GM18867 (cell line): Measurements from ENCODE around the gene BNIP3.
"Not testable (repeated sequence)": the region's sequence is repeated elsewhere in the genome, so short reads cannot be mapped to it uniquely, and the experiment has no call there.

Experiments
- ATAC-seq: cut with Tn5 transposase; IDR thresholded peaks from one replicate; pipeline ENCODE4 v1.9.1; 2021; ENCODE audit warnings: mild to moderate bottlenecking, moderate library complexity; ENCODE audit not compliant: unreplicated experiment

Gene BNIP3

DNA sequence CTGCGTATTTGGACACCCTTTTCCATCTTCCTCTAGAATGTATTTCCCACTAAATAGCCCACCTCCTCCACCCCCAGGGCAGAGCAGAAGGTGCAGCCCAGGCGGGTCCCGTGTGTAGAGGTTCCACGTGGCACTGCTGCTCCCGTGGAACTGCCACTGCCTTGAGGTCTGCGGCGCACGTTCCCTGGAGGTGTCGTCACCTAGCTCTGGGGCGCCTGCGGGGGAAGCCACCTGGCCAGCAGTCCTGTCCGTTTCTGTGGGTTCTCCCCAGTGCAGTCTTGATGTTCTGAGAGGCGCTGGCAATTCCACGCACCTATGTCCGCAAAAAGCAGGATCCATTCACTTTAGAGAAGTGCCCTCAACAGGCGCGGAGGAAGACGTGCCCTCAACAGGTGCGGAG is 21.9 kb downstream of the BNIP3 start:
- ATAC-seq = no peak

- no peak for ATAC-seq
Measured at GRCh38 chr10:131955591-131956340, 26.0 kb downstream of the BNIP3 start.

DNA sequence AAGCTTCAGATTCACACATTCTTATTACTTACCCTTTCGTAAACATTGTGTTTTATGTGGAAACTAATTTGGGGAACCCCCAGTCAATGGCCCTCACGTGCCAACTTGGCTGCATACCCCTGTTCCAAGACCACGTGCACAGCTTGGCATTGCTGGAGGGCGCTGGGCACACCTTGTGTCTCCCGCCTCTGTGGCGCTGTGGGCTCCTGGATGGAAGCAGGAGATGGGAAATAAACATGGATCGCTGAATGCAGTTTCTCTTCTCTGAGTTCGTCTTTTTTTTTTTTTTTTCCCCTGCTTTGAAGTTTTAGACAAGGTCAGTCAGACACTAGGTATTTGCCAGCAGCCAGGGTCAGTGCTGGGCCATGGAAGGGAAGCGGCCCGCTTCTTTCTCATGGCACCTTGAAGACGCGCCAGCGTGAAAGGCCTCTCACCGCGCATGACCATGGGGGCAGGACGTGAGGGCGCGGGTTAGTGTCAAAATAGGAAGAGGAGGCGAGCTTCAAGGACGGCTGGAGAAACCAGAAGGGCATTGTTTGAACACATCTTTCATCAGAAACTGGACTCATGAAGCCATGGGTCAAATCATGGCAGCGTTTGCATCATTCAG is 27.3 kb downstream of the BNIP3 start:
- no peak for ATAC-seq

GRCh38 chr10:131949908-131950307 is 31.8 kb downstream of the BNIP3 start:
- not testable (repeated sequence) for ATAC-seq

- no peak for ATAC-seq
Measured at GRCh38 chr10:131949041-131949862, 32.5 kb downstream of the BNIP3 start.

DNA sequence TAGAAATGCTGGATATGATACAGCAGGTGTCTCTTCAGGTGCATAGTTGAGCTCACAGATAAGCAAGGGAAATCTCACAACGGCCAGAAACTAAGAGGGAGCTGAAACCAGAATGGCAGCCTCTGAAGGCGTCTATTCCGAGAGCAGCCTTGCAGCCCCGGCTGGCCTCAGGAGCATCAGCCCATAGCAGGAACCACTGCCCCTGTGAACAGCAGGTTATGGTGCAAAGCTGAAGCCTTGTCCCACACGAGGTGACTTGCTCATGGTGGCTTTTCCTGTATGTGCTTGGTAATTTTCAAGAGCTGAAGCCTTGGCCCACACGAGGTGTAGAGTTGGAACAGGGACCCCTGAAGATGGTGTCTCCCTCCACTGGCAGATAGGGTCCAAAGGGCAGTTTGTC is 33.2 kb downstream of the BNIP3 start:
- ATAC-seq = no peak

DNA sequence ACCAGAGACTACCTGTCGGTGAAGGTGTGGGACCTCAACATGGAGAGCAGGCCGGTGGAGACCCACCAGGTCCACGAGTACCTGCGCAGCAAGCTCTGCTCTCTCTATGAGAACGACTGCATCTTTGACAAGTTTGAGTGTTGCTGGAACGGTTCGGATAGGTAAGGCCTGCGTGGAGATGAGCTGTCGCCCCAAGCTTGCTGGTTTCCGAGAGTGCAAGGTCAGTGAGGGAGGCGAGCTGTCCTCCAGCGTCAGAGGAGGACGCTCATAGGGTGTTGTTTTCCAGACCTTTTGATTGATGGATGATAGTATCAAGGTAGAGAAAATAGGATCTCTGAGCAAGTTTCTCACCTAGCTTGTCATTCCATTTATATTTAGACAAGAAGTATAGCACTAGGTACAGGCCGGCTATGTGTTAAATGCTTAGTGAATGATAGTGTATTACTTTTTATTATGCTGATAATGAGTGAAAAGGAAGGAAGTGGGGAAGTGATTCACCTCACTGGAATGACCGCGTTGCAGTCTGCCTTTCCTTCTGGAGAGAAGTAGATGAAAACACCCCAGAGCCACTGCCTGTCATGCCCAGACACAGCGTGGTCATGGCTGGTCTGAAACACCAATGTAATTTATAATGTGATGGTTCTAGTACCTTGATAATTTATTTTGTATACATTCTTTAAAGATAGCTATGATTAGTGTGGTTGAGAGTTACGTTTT is 33.9 kb downstream of the BNIP3 start:
- no peak for ATAC-seq

- ATAC-seq = no peak
Measured at GRCh38 chr10:131946880-131947279, 34.8 kb downstream of the BNIP3 start.

DNA sequence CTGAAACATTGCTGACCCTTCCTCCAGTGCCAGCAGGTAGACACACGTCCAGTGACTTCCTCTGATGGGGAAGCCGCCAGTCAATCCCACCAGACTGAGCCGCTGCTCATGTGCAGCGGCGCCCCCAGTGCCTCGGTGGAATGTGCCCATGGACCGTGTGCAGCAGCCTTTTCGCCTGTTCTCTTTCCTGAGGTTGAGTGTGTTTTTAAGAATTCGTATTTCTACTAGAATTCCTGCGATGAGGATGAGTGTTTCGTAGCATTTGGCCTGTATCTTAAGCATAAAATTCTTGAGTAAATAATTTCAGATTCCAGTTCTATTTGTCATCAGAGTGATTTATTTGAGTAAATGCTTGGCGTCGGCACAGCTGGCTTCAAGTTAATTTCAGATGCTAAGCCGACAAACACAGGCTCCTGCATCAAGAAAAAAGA is 35.4 kb downstream of the BNIP3 start:
- ATAC-seq = no peak

GRCh38 chr10:131944976-131945695 is 36.6 kb downstream of the BNIP3 start:
- ATAC-seq = no peak

- ATAC-seq = no peak
Measured at GRCh38 chr10:131944412-131944811, 37.3 kb downstream of the BNIP3 start.

DNA sequence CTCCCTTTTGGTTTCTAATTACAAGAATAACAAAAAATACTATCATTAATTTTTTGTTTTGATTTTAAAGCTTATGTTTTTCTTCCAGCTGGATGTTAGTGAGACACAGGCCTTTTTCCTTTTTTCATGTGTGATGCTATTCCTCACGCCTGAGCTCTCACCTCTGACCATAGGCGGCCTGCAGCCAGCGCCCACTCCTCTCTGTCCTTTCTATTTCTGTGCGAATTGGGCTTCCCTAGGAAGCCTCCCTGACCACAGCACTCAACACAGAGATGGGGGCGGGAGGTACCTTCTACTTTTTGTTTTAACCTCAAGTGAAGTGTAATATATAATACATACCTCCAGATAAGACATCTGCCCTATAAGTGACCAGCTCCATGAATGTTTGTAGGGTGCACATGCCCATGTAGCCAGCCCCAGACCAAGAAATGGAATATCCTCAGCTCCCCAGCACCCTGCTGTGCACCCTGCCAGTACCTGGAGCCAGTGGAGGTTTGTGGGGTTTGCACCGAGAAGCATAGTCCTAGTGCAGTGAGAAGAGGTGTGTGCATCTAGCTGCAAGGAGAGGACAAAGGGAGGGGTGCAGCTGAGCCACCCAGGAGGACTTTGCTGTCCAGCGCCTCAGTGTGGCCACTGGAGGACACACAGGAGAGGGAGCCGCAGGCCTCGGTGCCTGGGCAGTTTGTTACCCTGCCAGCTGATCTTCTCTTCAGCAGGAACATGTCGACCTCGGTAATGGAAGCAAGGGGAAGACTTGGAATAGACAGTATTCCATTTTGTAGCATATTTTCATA is 38.5 kb downstream of the BNIP3 start:
- ATAC-seq = no peak

- ATAC-seq = no peak
Measured at GRCh38 chr10:131942455-131942854, 39.3 kb downstream of the BNIP3 start.

GRCh38 chr10:131938681-131939080 is 43.0 kb downstream of the BNIP3 start:
- ATAC-seq = no peak

DNA sequence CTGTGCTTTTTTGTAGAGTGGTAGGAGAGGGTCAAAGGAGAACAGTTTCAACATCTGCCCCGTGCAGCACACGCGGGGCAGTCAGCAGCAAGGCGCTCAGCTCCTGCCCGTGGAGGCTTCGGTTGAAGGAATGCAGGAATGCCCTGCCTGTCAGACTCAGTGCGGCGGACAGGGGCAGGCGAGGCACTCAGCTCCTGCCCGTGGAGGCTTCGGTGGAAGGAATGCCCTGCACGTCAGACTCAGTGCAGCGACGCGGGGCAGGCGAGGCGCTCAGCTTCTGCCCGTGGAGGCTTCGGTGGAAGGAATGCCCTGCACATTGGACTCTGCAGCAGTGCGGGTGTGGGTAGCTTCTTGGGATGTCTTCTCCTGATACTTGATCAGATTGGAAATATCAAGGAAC is 43.9 kb downstream of the BNIP3 start:
- ATAC-seq = no peak

GRCh38 chr10:131936736-131937135 is 45.0 kb downstream of the BNIP3 start:
- no peak for ATAC-seq

GRCh38 chr10:131936294-131936693 is 45.4 kb downstream of the BNIP3 start:
- no peak for ATAC-seq

DNA sequence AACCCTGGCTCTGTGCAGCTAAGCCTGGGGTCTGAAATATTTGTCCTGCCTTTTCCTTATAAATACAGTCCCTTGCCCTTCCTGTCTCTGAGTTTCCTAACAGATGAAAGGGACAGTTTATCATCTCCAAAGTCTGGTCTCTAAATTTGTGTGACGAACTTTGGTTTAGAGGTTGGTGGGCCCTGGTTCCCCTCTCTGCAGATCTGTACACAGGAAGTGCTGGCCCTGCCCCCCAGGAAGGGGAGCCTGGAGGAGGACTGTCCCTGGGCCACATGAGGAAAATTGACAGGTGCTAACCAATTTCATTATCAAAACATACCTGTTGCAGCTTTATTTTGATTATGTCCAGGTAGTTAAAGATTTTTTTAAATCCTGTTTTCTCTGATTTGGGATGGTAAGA is 46.5 kb downstream of the BNIP3 start:
- no peak for ATAC-seq

DNA sequence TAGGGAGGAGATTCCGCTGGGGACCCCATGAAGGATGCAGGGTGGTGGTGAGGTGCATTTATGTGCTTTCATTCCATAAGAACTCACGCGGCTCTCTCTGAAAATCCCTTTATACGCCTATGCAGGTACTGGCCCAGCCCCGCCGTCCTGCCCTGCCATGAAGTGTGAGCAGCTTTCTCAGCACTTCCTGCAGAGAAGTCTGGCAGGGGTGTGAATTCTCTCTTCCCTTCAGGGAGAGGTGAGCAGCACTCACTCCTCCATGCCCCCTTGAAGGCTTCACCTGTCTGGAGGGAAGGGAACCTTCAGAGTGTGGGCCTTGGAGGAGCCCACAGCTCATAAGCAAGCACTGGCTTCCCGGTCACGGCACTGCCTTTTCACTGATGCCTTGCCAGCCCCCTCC is 47.0 kb downstream of the BNIP3 start:
- no peak for ATAC-seq

GRCh38 chr10:131933696-131934086 is 48.0 kb downstream of the BNIP3 start:
- ATAC-seq = no peak
